ENCODE data around the gene EEF2.

- TF ChIP-seq, protein P1, sequence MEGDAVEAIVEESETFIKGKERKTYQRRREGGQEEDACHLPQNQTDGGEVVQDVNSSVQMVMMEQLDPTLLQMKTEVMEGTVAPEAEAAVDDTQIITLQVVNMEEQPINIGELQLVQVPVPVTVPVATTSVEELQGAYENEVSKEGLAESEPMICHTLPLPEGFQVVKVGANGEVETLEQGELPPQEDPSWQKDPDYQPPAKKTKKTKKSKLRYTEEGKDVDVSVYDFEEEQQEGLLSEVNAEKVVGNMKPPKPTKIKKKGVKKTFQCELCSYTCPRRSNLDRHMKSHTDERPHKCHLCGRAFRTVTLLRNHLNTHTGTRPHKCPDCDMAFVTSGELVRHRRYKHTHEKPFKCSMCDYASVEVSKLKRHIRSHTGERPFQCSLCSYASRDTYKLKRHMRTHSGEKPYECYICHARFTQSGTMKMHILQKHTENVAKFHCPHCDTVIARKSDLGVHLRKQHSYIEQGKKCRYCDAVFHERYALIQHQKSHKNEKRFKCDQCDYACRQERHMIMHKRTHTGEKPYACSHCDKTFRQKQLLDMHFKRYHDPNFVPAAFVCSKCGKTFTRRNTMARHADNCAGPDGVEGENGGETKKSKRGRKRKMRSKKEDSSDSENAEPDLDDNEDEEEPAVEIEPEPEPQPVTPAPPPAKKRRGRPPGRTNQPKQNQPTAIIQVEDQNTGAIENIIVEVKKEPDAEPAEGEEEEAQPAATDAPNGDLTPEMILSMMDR (IDR thresholded peaks at IDR 0.05) = no peak
- no peak for TF ChIP-seq POLR2A (IDR thresholded peaks at IDR 0.05)
Measured at GRCh38 chr19:4031420-4031819, 46.2 kb upstream of the EEF2 start.

All from adrenal gland (tissue), 5 donors.